GM23248 (cell line): Measurements from ENCODE around the gene YIF1B. TPM values are rescaled to one million over a fixed set of nuclear protein-coding genes. Genes with fewer than 3 reads are reported as not detected.

Experiments
- DNase-seq: peaks from one replicate; pipeline ENCODE4 v3.0.0-alpha.2; 2015
- H2AFZ ChIP-seq: fragments of 200-600 bp; sonication (generic); 2 replicates; pipeline ENCODE4 v1.6.1; 2016; ENCODE audit warnings: antibody characterized with exemption
- H3F3A ChIP-seq: fragments of 200-600 bp; sonication (generic); 2 replicates; pipeline ENCODE4 v1.6.1; 2016; ENCODE audit warnings: mild to moderate bottlenecking, antibody characterized with exemption, mixed run types; ENCODE audit not compliant: insufficient read depth
- H3K27ac ChIP-seq: fragments of 200-600 bp; sonication (generic); 2 replicates; pipeline ENCODE4 v1.5.1; 2016; ENCODE audit warnings: mild to moderate bottlenecking
- H3K27me3 ChIP-seq: fragments of 200-600 bp; sonication (generic); replicated peaks from 2 replicates; pipeline ENCODE4 v1.6.1; 2016; ENCODE audit warnings: mild to moderate bottlenecking; ENCODE audit not compliant: insufficient read depth
- H3K36me3 ChIP-seq: fragments of 200-600 bp; sonication (generic); 2 replicates; pipeline ENCODE4 v1.6.1; 2016; ENCODE audit warnings: low read depth, mild to moderate bottlenecking
- H3K4me1 ChIP-seq: fragments of 200-600 bp; sonication (generic); 2 replicates; pipeline ENCODE4 v1.6.1; 2016; ENCODE audit warnings: mild to moderate bottlenecking; ENCODE audit not compliant: insufficient read depth
- H3K4me2 ChIP-seq: fragments of 200-600 bp; sonication (generic); one replicate; pipeline ENCODE4 v1.6.1; 2016; ENCODE audit warnings: mild to moderate bottlenecking; ENCODE audit not compliant: unreplicated experiment
- H3K4me3 ChIP-seq: fragments of 200-600 bp; sonication (generic); 2 replicates; pipeline ENCODE4 v1.5.1; 2016; ENCODE audit warnings: mild to moderate bottlenecking
- H3K79me2 ChIP-seq: fragments of 200-600 bp; sonication (generic); 2 replicates; pipeline ENCODE4 v1.6.1; 2016; ENCODE audit warnings: mild to moderate bottlenecking; ENCODE audit not compliant: insufficient read depth
- H3K9ac ChIP-seq: fragments of 200-600 bp; sonication (generic); 2 replicates; pipeline ENCODE4 v1.6.1; 2016; ENCODE audit warnings: mild to moderate bottlenecking
- H3K9me2 ChIP-seq: fragments of 200-600 bp; sonication (generic); 2 replicates; pipeline ENCODE4 v1.6.1; 2016; ENCODE audit warnings: mixed run types, mild to moderate bottlenecking, moderate library complexity; ENCODE audit not compliant: insufficient read depth
- H3K9me3 ChIP-seq: fragments of 200-600 bp; sonication (generic); one replicate; pipeline ENCODE4 v1.6.1; 2017; ENCODE audit warnings: low read depth
- H4K20me1 ChIP-seq: fragments of 200-600 bp; sonication (generic); 2 replicates; pipeline ENCODE4 v1.6.0; 2016; ENCODE audit not compliant: insufficient read depth
- EZH2 ChIP-seq: fragments of 200-600 bp; sonication (generic); IDR thresholded peaks from 2 replicates; pipeline ENCODE4 v1.6.1; 2018; ENCODE audit warnings: antibody characterized with exemption, mild to moderate bottlenecking; ENCODE audit not compliant: insufficient read depth, poor library complexity, severe bottlenecking
- EZH2phosphoT487 ChIP-seq: fragments of 200-600 bp; sonication (generic); IDR thresholded peaks from 2 replicates; pipeline ENCODE4 v1.6.1; 2018; ENCODE audit warnings: antibody characterized with exemption, moderate library complexity, mild to moderate bottlenecking, low read depth; ENCODE audit not compliant: insufficient read depth
- WGBS, 2 experiments: methylation state at CpG; one replicate each; pipeline ENCODE4 v1.1.6; 2015 to 2017; ENCODE audit warnings: low lambda C conversion rate in 2 of 2, low coverage in 1 of 2; ENCODE audit errors: missing lambda C conversion rate in 2 of 2; 5-methylcytosine and 5-hydroxymethylcytosine counted together
- in situ Hi-C: fragments of 300-500 bp; cut with MboI; formaldehyde crosslinking; loops from 2 replicates; pipeline ENCODE4 v1.15.0; 2020
- polyA plus RNA-seq: library from polyadenylated mRNA; unstranded; fragments of >200 nt; fragmentation: Nextera tagmentation; extraction: Ambion mirVana; gene quantifications from 2 replicates; pipeline ENCODE4 v1.2.1, GENCODE V29; 2016
- total RNA-seq: library from RNA; depleted of rRNA; stranded (reverse); fragments of >200 nt; shearing (Covaris generic); gene quantifications from 2 replicates; pipeline ENCODE4 v1.2.3, GENCODE V29; 2014

Gene YIF1B
- total and polyA plus RNA-seq, 2 experiments from 2014 or later = 162 to 191 TPM

- Histone ChIP-seq H4K20me1 (no peaks in the 10 kb centered on the region), H3K36me3 (no peaks in the 10 kb centered on the region), H3K9ac (no peak overlapping the region), H3K27me3 (no peaks in the 10 kb centered on the region), H3K4me2 (no peak overlapping the region), H3F3A (peaks cover 28% of the 10 kb centered on the region), H3K9me3 (no peaks in the 10 kb centered on the region), H3K27ac (no peak overlapping the region), H3K4me3 (no peak overlapping the region), H3K9me2 (no peaks in the 10 kb centered on the region), H3K4me1 (peaks cover 34% of the 10 kb centered on the region), H3K79me2 (no peaks in the 10 kb centered on the region), H2AFZ (no peak overlapping the region)
- WGBS, 2 experiments = 69 to 74% methylated on average over 7 of the region's 7 CpGs
- in situ Hi-C loops = no loop called here
- TF ChIP-seq EZH2phosphoT487 = no peak
- no peak for TF ChIP-seq EZH2
- no peak for DNase-seq
Observed at GRCh38 chr19:38281811-38282566, 33.8 kb downstream of the YIF1B start.

DNA sequence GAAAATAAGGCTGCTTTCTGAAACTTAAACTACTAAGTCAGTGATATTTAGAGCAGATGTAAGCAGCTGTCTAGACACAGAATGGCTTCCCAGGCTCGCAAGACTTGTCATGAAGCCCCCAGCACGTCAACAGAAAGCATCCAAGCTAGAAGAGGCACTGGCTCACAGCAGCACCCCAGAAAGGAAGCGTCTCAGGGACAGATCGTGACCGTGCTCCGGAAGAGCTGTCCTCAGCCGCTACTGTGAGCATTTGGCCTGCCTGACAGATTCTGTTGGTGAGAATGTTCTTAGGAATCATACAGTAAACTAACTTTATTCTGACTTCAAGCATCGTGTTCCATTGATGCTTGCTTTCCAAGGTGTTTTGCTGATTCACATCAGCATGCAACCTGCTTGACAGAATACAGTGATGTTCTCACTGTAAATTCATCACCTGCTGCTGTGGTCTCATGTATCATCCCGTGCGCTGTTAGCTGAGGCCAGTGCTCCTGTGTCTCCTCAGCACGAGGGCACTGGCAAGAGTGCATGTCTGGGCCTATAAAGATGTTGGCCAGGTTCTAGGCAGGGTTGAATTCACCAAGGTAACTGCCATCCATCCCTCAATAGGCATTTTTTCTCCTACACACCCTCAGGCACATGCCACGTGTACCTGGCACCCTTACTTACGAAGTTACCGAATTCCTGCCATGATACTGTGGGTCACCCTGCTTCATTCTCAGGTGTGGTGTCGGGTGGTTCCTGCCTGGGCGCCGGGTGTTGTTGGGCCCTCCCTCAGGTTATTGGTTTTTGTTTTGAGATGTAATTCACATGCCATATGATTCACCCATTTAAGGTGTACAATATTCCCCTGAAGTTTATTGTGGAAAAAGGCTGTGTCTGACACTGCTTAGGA lies 35.5 kb downstream of the YIF1B start:
- 79% methylated on average over 17 of the region's 17 CpGs for WGBS, 2 experiments
- no peak overlapping the region for H3K4me2 ChIP-seq
- H3F3A ChIP-seq = peaks cover 31% of the 10 kb centered on the region
- no peaks in the 10 kb centered on the region for H3K27me3 ChIP-seq
- H3K9me2 ChIP-seq = no peaks in the 10 kb centered on the region
- no peaks in the 10 kb centered on the region for H4K20me1 ChIP-seq
- no peak overlapping the region for H3K9ac ChIP-seq
- H2AFZ ChIP-seq = no peak overlapping the region
- TF ChIP-seq EZH2phosphoT487 (no peak), EZH2 (no peak)
- no peak overlapping the region for H3K4me3 ChIP-seq
- H3K36me3 ChIP-seq = no peaks in the 10 kb centered on the region
- peaks cover 30% of the 10 kb centered on the region for H3K4me1 ChIP-seq
- H3K79me2 ChIP-seq = no peaks in the 10 kb centered on the region
- no peak for DNase-seq
- in situ Hi-C loops = no loop called here
- H3K9me3 ChIP-seq = no peaks in the 10 kb centered on the region
- H3K27ac ChIP-seq = no peak overlapping the region

DNA sequence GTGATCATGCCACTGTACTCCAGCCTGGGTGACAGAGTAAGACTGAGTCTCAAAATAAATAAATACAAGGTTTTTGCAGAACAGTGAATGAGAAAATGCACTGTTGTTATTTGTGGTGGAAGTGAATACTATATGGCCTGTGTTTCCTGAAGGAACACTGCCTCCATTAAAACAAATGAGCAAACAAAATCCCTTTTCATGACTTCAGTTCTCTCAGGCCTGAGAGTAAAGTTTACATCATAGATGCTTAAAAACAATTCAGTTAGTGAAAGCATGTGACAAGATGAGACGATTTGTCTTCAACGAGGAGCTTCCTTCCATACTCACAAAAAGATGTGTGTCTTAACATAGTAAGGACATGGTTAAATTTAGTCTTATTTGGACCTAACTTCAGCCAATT lies 37.0 kb downstream of the YIF1B start:
- H3K4me2 ChIP-seq = peak overlapping the region; percentile 60
- H3K4me3 ChIP-seq = no peak overlapping the region
- no peaks in the 10 kb centered on the region for H4K20me1 ChIP-seq
- WGBS, 2 experiments = 68 to 81% methylated on average over 2 of the region's 2 CpGs
- no peaks in the 10 kb centered on the region for H3K9me3 ChIP-seq
- H3K27ac ChIP-seq = peak overlapping the region; percentile 66
- H2AFZ ChIP-seq = no peak overlapping the region
- H3K36me3 ChIP-seq = no peaks in the 10 kb centered on the region
- H3K9me2 ChIP-seq = no peaks in the 10 kb centered on the region
- no peak for DNase-seq
- peaks cover 31% of the 10 kb centered on the region for H3F3A ChIP-seq
- in situ Hi-C loops = no loop called here
- H3K79me2 ChIP-seq = no peaks in the 10 kb centered on the region
- peaks cover 33% of the 10 kb centered on the region for H3K4me1 ChIP-seq
- 0 out of 2 replicates have a peak overlapping the region, but pooled peaks have one; percentile 28 for H3K9ac ChIP-seq
- no peaks in the 10 kb centered on the region for H3K27me3 ChIP-seq
- TF ChIP-seq EZH2phosphoT487 = no peak
- no peak for TF ChIP-seq EZH2

- Histone ChIP-seq H3K4me3 (peak overlapping the region; percentile 30; the same call in 1 of the 2 replicates), H3K9ac (peak overlapping the region; percentile 28), H3K4me2 (peak overlapping the region; percentile 60), H3K27ac (peak overlapping the region; percentile 66), H3K9me3 (no peaks in the 10 kb centered on the region), H2AFZ (peak overlapping the region; percentile 7; the same call in 1 of the 2 replicates), H3K36me3 (no peaks in the 10 kb centered on the region), H4K20me1 (no peaks in the 10 kb centered on the region), H3K9me2 (no peaks in the 10 kb centered on the region), H3F3A (peaks cover 31% of the 10 kb centered on the region), H3K79me2 (no peaks in the 10 kb centered on the region), H3K4me1 (peaks cover 33% of the 10 kb centered on the region), H3K27me3 (no peaks in the 10 kb centered on the region)
- DNase-seq = peak; percentile 69
- TF ChIP-seq EZH2phosphoT487 = no peak
- TF ChIP-seq EZH2 = no peak
- 47 to 50% methylated on average over 9 of the region's 9 CpGs for WGBS, 2 experiments
- in situ Hi-C loops = no loop called here
Observed at GRCh38 chr19:38277969-38278680, 37.6 kb downstream of the YIF1B start.
